ENCODE results near the gene DLG2.

GRCh38 chr11:83746921-83747585, 1880.1 kb downstream of the DLG2 start:
- TF ChIP-seq CTCF (IDR thresholded peaks at IDR 0.05; ENCODE audit: insufficient read depth, low read length) (no peak), REST (IDR thresholded peaks at IDR 0.05; ENCODE audit: insufficient replicate concordance, low read depth) (no peak), POLR2AphosphoS5 (IDR thresholded peaks at IDR 0.05; ENCODE audit: low read depth) (no peak), GABPA (IDR thresholded peaks at IDR 0.05; ENCODE audit: low read depth) (no peak)
